ENCODE measurements around the gene ZAR1. TPM values are rescaled to one million over a fixed set of nuclear protein-coding genes. Genes with fewer than 3 reads are reported as not detected.

ZAR1 gene
- total RNA-seq, 2 experiments from 2014 or later: not detected

- Mint-ChIP-seq H3K4me3 (no peak overlapping the region), H3K9me3 (ENCODE audit: low read depth) (no peaks in the 10 kb centered on the region), H3K36me3 (peaks cover 32% of the 10 kb centered on the region), H3K4me1 (peaks cover 11% of the 10 kb centered on the region), H3K27ac (no peak overlapping the region), H3K27me3 (no peaks in the 10 kb centered on the region)
- CTCF ChIA-PET: no interaction called here
- ATAC-seq: no peak
- DNase-seq: no peak
Observed at GRCh38 chr4:48498895-48499294, 8.8 kb downstream of the ZAR1 start.

- CTCF ChIA-PET: no interaction called here
- H3K4me1 Mint-ChIP-seq: peaks cover 13% of the 10 kb centered on the region
Observed at GRCh38 chr4:48499551-48500066, 9.6 kb downstream of the ZAR1 start.

GRCh38 chr4:48503233-48504025, 13.4 kb downstream of the ZAR1 start:
- no peak overlapping the region for H3K27ac Mint-ChIP-seq
- peaks cover 14% of the 10 kb centered on the region for H3K4me1 Mint-ChIP-seq
- no peak overlapping the region for H3K4me3 Mint-ChIP-seq
- H3K9me3 Mint-ChIP-seq (ENCODE audit: low read depth): no peaks in the 10 kb centered on the region
- ATAC-seq (no peak), DNase-seq (no peak)
- no peaks in the 10 kb centered on the region for H3K27me3 Mint-ChIP-seq
- peaks cover 35% of the 10 kb centered on the region for H3K36me3 Mint-ChIP-seq
- CTCF ChIA-PET: no interaction called here

More at GRCh38 chr4:48499551-48500066, 9.6 kb downstream of the ZAR1 start:
- Mint-ChIP-seq H3K36me3 (peaks cover 35% of the 10 kb centered on the region), H3K27me3 (no peaks in the 10 kb centered on the region), H3K27ac (peak overlapping the region; percentile 56), H3K4me3 (no peak overlapping the region), H3K9me3 (ENCODE audit: low read depth) (no peaks in the 10 kb centered on the region)
- no peak for ATAC-seq
- no peak for DNase-seq

GRCh38 chr4:48504026-48504330, 13.9 kb downstream of the ZAR1 start:
- peaks cover 35% of the 10 kb centered on the region for H3K36me3 Mint-ChIP-seq
- no peaks in the 10 kb centered on the region for H3K9me3 Mint-ChIP-seq (ENCODE audit: low read depth)
- no peak for DNase-seq
- no peaks in the 10 kb centered on the region for H3K27me3 Mint-ChIP-seq
- peaks cover 13% of the 10 kb centered on the region for H3K4me1 Mint-ChIP-seq
- H3K4me3 Mint-ChIP-seq: no peak overlapping the region
- CTCF ChIA-PET: no interaction called here
- no peak overlapping the region for H3K27ac Mint-ChIP-seq
- no peak for ATAC-seq

- no peak for DNase-seq
- no peaks in the 10 kb centered on the region for H3K27me3 Mint-ChIP-seq
- ATAC-seq: no peak
- no peaks in the 10 kb centered on the region for H3K9me3 Mint-ChIP-seq (ENCODE audit: low read depth)
- CTCF ChIA-PET: no interaction called here
- no peak overlapping the region for H3K27ac Mint-ChIP-seq
- H3K36me3 Mint-ChIP-seq: peaks cover 35% of the 10 kb centered on the region
- no peak overlapping the region for H3K4me3 Mint-ChIP-seq
- peaks cover 10% of the 10 kb centered on the region for H3K4me1 Mint-ChIP-seq
Observed at GRCh38 chr4:48504352-48504751, 14.3 kb downstream of the ZAR1 start.

- Mint-ChIP-seq H3K27me3 (no peaks in the 10 kb centered on the region), H3K4me3 (no peak overlapping the region), H3K9me3 (ENCODE audit: low read depth) (no peaks in the 10 kb centered on the region), H3K36me3 (peaks cover 39% of the 10 kb centered on the region), H3K4me1 (peaks cover 5% of the 10 kb centered on the region), H3K27ac (no peak overlapping the region)
- CTCF ChIA-PET: no interaction called here
- no peak for ATAC-seq
- DNase-seq: no peak
Observed at GRCh38 chr4:48506716-48507115, 16.7 kb downstream of the ZAR1 start.

- DNase-seq (no peak), ATAC-seq (no peak)
- H3K4me1 Mint-ChIP-seq: peaks cover 1% of the 10 kb centered on the region
- no peaks in the 10 kb centered on the region for H3K9me3 Mint-ChIP-seq (ENCODE audit: low read depth)
- H3K36me3 Mint-ChIP-seq: peaks cover 44% of the 10 kb centered on the region
- H3K27ac Mint-ChIP-seq: no peak overlapping the region
- CTCF ChIA-PET: interaction anchor here (0.7 kb wide), 1 partner anchor 9 kb away, joined by 3 read pairs; no protein-coding TSS in a partner anchor
- H3K4me3 Mint-ChIP-seq: no peak overlapping the region
- no peaks in the 10 kb centered on the region for H3K27me3 Mint-ChIP-seq
Observed at GRCh38 chr4:48509543-48509942, 19.5 kb downstream of the ZAR1 start.

- CTCF ChIA-PET: no interaction called here
- H3K27ac Mint-ChIP-seq: no peak overlapping the region
- peaks cover 49% of the 10 kb centered on the region for H3K36me3 Mint-ChIP-seq
Observed at GRCh38 chr4:48518143-48518542, 28.1 kb downstream of the ZAR1 start.

GRCh38 chr4:48526406-48526805, 36.4 kb downstream of the ZAR1 start:
- CTCF ChIA-PET: interaction anchor here (1.5 kb wide), 1 partner anchor 20 kb away, joined by 6 read pairs; no protein-coding TSS in a partner anchor
- Mint-ChIP-seq H3K27ac (no peak overlapping the region), H3K36me3 (peaks cover 59% of the 10 kb centered on the region), H3K9me3 (ENCODE audit: low read depth) (no peaks in the 10 kb centered on the region), H3K4me1 (no peaks in the 10 kb centered on the region), H3K27me3 (no peaks in the 10 kb centered on the region), H3K4me3 (no peak overlapping the region)
- DNase-seq: no peak
- no peak for ATAC-seq

More at GRCh38 chr4:48518143-48518542, 28.1 kb downstream of the ZAR1 start:
- H3K9me3 Mint-ChIP-seq (ENCODE audit: low read depth): no peaks in the 10 kb centered on the region
- no peaks in the 10 kb centered on the region for H3K27me3 Mint-ChIP-seq
- DNase-seq (no peak), ATAC-seq (no peak)
- peaks cover 2% of the 10 kb centered on the region for H3K4me1 Mint-ChIP-seq
- no peak overlapping the region for H3K4me3 Mint-ChIP-seq

GRCh38 chr4:48538358-48538757, 48.3 kb downstream of the ZAR1 start:
- CTCF ChIA-PET: no interaction called here
- Mint-ChIP-seq H3K27me3 (no peaks in the 10 kb centered on the region), H3K9me3 (ENCODE audit: low read depth) (no peaks in the 10 kb centered on the region), H3K4me3 (no peak overlapping the region), H3K36me3 (peaks cover 34% of the 10 kb centered on the region), H3K4me1 (no peaks in the 10 kb centered on the region), H3K27ac (no peak overlapping the region)
- no peak for ATAC-seq
- DNase-seq: no peak

GRCh38 chr4:48539597-48539996, 49.5 kb downstream of the ZAR1 start:
- no peak overlapping the region for H3K4me3 Mint-ChIP-seq
- no peak for DNase-seq
- peaks cover 33% of the 10 kb centered on the region for H3K36me3 Mint-ChIP-seq
- CTCF ChIA-PET: no interaction called here
- no peak overlapping the region for H3K27ac Mint-ChIP-seq
- no peaks in the 10 kb centered on the region for H3K27me3 Mint-ChIP-seq
- no peak for ATAC-seq
- no peaks in the 10 kb centered on the region for H3K9me3 Mint-ChIP-seq (ENCODE audit: low read depth)
- no peaks in the 10 kb centered on the region for H3K4me1 Mint-ChIP-seq

- Mint-ChIP-seq H3K4me1 (no peaks in the 10 kb centered on the region), H3K27ac (no peak overlapping the region), H3K9me3 (ENCODE audit: low read depth) (no peaks in the 10 kb centered on the region), H3K27me3 (no peaks in the 10 kb centered on the region), H3K4me3 (no peak overlapping the region), H3K36me3 (peaks cover 39% of the 10 kb centered on the region)
- CTCF ChIA-PET: interaction anchor here (1.1 kb wide), 1 partner anchor 8 kb away, joined by 3 read pairs; no protein-coding TSS in a partner anchor
- ATAC-seq: no peak
- DNase-seq: no peak
Observed at GRCh38 chr4:48542888-48543287, 52.8 kb downstream of the ZAR1 start.

GRCh38 chr4:48543796-48544195, 53.7 kb downstream of the ZAR1 start:
- ATAC-seq: no peak
- Mint-ChIP-seq H3K27ac (no peak overlapping the region), H3K27me3 (no peaks in the 10 kb centered on the region), H3K36me3 (peaks cover 43% of the 10 kb centered on the region), H3K4me3 (no peak overlapping the region), H3K4me1 (no peaks in the 10 kb centered on the region), H3K9me3 (ENCODE audit: low read depth) (no peaks in the 10 kb centered on the region)
- no peak for DNase-seq
- CTCF ChIA-PET: interaction anchor here (1.1 kb wide), 1 partner anchor 9 kb away, joined by 3 read pairs; no protein-coding TSS in a partner anchor
